ENCODE results near the gene PON2.

Gene PON2

GRCh38 chr7:95435422-95435780, 573 bp upstream of the PON2 start:
- Histone ChIP-seq H3K27ac (ENCODE audit: low read depth, low read length) (peak overlapping the region; percentile 66), H3K36me3 (ENCODE audit: control insufficient read depth, insufficient read depth, low read length) (no peaks in the 10 kb centered on the region), H3K4me3 (ENCODE audit: low read length) (peak overlapping the region; percentile 68), H3K4me1 (ENCODE audit: control insufficient read depth, insufficient read depth, low read length) (peaks cover 2% of the 10 kb centered on the region), H3K27me3 (ENCODE audit: control insufficient read depth, insufficient read depth, low read length) (no peaks in the 10 kb centered on the region), H3K9ac (ENCODE audit: low read length) (peak overlapping the region; percentile 41)

GRCh38 chr7:95433952-95434556, 774 bp downstream of the PON2 start:
- no peaks in the 10 kb centered on the region for H3K36me3 ChIP-seq (ENCODE audit: control insufficient read depth, insufficient read depth, low read length)
- H3K9ac ChIP-seq (ENCODE audit: low read length), result no peak overlapping the region
- H3K4me1 ChIP-seq (ENCODE audit: control insufficient read depth, insufficient read depth, low read length), result peaks cover 2% of the 10 kb centered on the region
- no peaks in the 10 kb centered on the region for H3K27me3 ChIP-seq (ENCODE audit: control insufficient read depth, insufficient read depth, low read length)
- peak overlapping the region; percentile 68 for H3K4me3 ChIP-seq (ENCODE audit: low read length)
- H3K27ac ChIP-seq (ENCODE audit: low read depth, low read length), result peak overlapping the region; percentile 66

GRCh38 chr7:95433129-95433528, 1.7 kb downstream of the PON2 start:
- Histone ChIP-seq H3K36me3 (ENCODE audit: control insufficient read depth, insufficient read depth, low read length) (no peaks in the 10 kb centered on the region), H3K27ac (ENCODE audit: low read depth, low read length) (no peak overlapping the region), H3K4me3 (ENCODE audit: low read length) (no peak overlapping the region), H3K27me3 (ENCODE audit: control insufficient read depth, insufficient read depth, low read length) (no peaks in the 10 kb centered on the region), H3K4me1 (ENCODE audit: control insufficient read depth, insufficient read depth, low read length) (peaks cover 2% of the 10 kb centered on the region), H3K9ac (ENCODE audit: low read length) (no peak overlapping the region)

GRCh38 chr7:95432606-95433005, 2.2 kb downstream of the PON2 start:
- H3K27me3 ChIP-seq (ENCODE audit: control insufficient read depth, insufficient read depth, low read length), result no peaks in the 10 kb centered on the region
- peaks cover 2% of the 10 kb centered on the region for H3K4me1 ChIP-seq (ENCODE audit: control insufficient read depth, insufficient read depth, low read length)
- no peak overlapping the region for H3K4me3 ChIP-seq (ENCODE audit: low read length)
- H3K9ac ChIP-seq (ENCODE audit: low read length), result no peak overlapping the region
- no peak overlapping the region for H3K27ac ChIP-seq (ENCODE audit: low read depth, low read length)
- no peaks in the 10 kb centered on the region for H3K36me3 ChIP-seq (ENCODE audit: control insufficient read depth, insufficient read depth, low read length)

GRCh38 chr7:95430864-95431263, 4.0 kb downstream of the PON2 start:
- Histone ChIP-seq H3K36me3 (ENCODE audit: control insufficient read depth, insufficient read depth, low read length) (peaks cover 2% of the 10 kb centered on the region), H3K4me3 (ENCODE audit: low read length) (no peak overlapping the region), H3K27ac (ENCODE audit: low read depth, low read length) (no peak overlapping the region), H3K4me1 (ENCODE audit: control insufficient read depth, insufficient read depth, low read length) (peaks cover 2% of the 10 kb centered on the region), H3K9ac (ENCODE audit: low read length) (no peak overlapping the region), H3K27me3 (ENCODE audit: control insufficient read depth, insufficient read depth, low read length) (no peaks in the 10 kb centered on the region)

- H3K27me3 ChIP-seq (ENCODE audit: control insufficient read depth, insufficient read depth, low read length), result no peaks in the 10 kb centered on the region
- H3K4me1 ChIP-seq (ENCODE audit: control insufficient read depth, insufficient read depth, low read length), result peaks cover 2% of the 10 kb centered on the region
- H3K36me3 ChIP-seq (ENCODE audit: control insufficient read depth, insufficient read depth, low read length), result peaks cover 2% of the 10 kb centered on the region
- H3K27ac ChIP-seq (ENCODE audit: low read depth, low read length), result no peak overlapping the region
- no peak overlapping the region for H3K4me3 ChIP-seq (ENCODE audit: low read length)
- H3K9ac ChIP-seq (ENCODE audit: low read length), result no peak overlapping the region
These were observed 5.4 kb downstream of the PON2 start for GRCh38 chr7:95429241-95429990.

- Histone ChIP-seq H3K27me3 (ENCODE audit: control insufficient read depth, insufficient read depth, low read length) (no peaks in the 10 kb centered on the region), H3K4me1 (ENCODE audit: control insufficient read depth, insufficient read depth, low read length) (no peaks in the 10 kb centered on the region), H3K36me3 (ENCODE audit: control insufficient read depth, insufficient read depth, low read length) (peaks cover 2% of the 10 kb centered on the region), H3K4me3 (ENCODE audit: low read length) (no peak overlapping the region), H3K27ac (ENCODE audit: low read depth, low read length) (no peak overlapping the region), H3K9ac (ENCODE audit: low read length) (no peak overlapping the region)
These were observed 6.8 kb downstream of the PON2 start for GRCh38 chr7:95427914-95428516.

GRCh38 chr7:95427166-95427565, 7.7 kb downstream of the PON2 start:
- no peak overlapping the region for H3K27ac ChIP-seq (ENCODE audit: low read depth, low read length)
- H3K36me3 ChIP-seq (ENCODE audit: control insufficient read depth, insufficient read depth, low read length), result peaks cover 2% of the 10 kb centered on the region
- no peaks in the 10 kb centered on the region for H3K27me3 ChIP-seq (ENCODE audit: control insufficient read depth, insufficient read depth, low read length)
- no peaks in the 10 kb centered on the region for H3K4me1 ChIP-seq (ENCODE audit: control insufficient read depth, insufficient read depth, low read length)
- H3K9ac ChIP-seq (ENCODE audit: low read length), result no peak overlapping the region
- H3K4me3 ChIP-seq (ENCODE audit: low read length), result no peak overlapping the region

GRCh38 chr7:95425694-95426093, 9.1 kb downstream of the PON2 start:
- Histone ChIP-seq H3K27me3 (ENCODE audit: control insufficient read depth, insufficient read depth, low read length) (no peaks in the 10 kb centered on the region), H3K9ac (ENCODE audit: low read length) (no peak overlapping the region), H3K36me3 (ENCODE audit: control insufficient read depth, insufficient read depth, low read length) (peaks cover 2% of the 10 kb centered on the region), H3K4me1 (ENCODE audit: control insufficient read depth, insufficient read depth, low read length) (no peaks in the 10 kb centered on the region), H3K27ac (ENCODE audit: low read depth, low read length) (no peak overlapping the region), H3K4me3 (ENCODE audit: low read length) (no peak overlapping the region)

GRCh38 chr7:95424716-95425115, 10.1 kb downstream of the PON2 start:
- no peaks in the 10 kb centered on the region for H3K27me3 ChIP-seq (ENCODE audit: control insufficient read depth, insufficient read depth, low read length)
- no peaks in the 10 kb centered on the region for H3K4me1 ChIP-seq (ENCODE audit: control insufficient read depth, insufficient read depth, low read length)
- H3K36me3 ChIP-seq (ENCODE audit: control insufficient read depth, insufficient read depth, low read length), result peaks cover 2% of the 10 kb centered on the region
- H3K9ac ChIP-seq (ENCODE audit: low read length), result no peak overlapping the region
- H3K27ac ChIP-seq (ENCODE audit: low read depth, low read length), result no peak overlapping the region
- H3K4me3 ChIP-seq (ENCODE audit: low read length), result no peak overlapping the region

GRCh38 chr7:95421847-95422444, 12.9 kb downstream of the PON2 start:
- Histone ChIP-seq H3K27ac (ENCODE audit: low read depth, low read length) (no peak overlapping the region), H3K4me1 (ENCODE audit: control insufficient read depth, insufficient read depth, low read length) (no peaks in the 10 kb centered on the region)

GRCh38 chr7:95421000-95421846, 13.6 kb downstream of the PON2 start:
- Histone ChIP-seq H3K27me3 (ENCODE audit: control insufficient read depth, insufficient read depth, low read length) (no peaks in the 10 kb centered on the region), H3K36me3 (ENCODE audit: control insufficient read depth, insufficient read depth, low read length) (no peaks in the 10 kb centered on the region), H3K4me1 (ENCODE audit: control insufficient read depth, insufficient read depth, low read length) (peaks cover 2% of the 10 kb centered on the region), H3K9ac (ENCODE audit: low read length) (no peak overlapping the region), H3K27ac (ENCODE audit: low read depth, low read length) (no peak overlapping the region), H3K4me3 (ENCODE audit: low read length) (no peak overlapping the region)

More at GRCh38 chr7:95421847-95422444, 12.9 kb downstream of the PON2 start:
- Histone ChIP-seq H3K9ac (ENCODE audit: low read length) (no peak overlapping the region), H3K36me3 (ENCODE audit: control insufficient read depth, insufficient read depth, low read length) (no peaks in the 10 kb centered on the region), H3K4me3 (ENCODE audit: low read length) (no peak overlapping the region), H3K27me3 (ENCODE audit: control insufficient read depth, insufficient read depth, low read length) (no peaks in the 10 kb centered on the region)

All from rectal smooth muscle tissue (tissue), 1 donor.